ENCODE results near the gene GPHN. TPM values are rescaled to one million over a fixed set of nuclear protein-coding genes. Genes with fewer than 3 reads are reported as not detected.
"Not testable (repeated sequence)": the region's sequence is repeated elsewhere in the genome, so short reads cannot be mapped to it uniquely, and the experiment has no call there.

Gene GPHN
- polyA plus RNA-seq, 4 donors, result 10.0 to 26.2 (median 22.4) TPM

DNA sequence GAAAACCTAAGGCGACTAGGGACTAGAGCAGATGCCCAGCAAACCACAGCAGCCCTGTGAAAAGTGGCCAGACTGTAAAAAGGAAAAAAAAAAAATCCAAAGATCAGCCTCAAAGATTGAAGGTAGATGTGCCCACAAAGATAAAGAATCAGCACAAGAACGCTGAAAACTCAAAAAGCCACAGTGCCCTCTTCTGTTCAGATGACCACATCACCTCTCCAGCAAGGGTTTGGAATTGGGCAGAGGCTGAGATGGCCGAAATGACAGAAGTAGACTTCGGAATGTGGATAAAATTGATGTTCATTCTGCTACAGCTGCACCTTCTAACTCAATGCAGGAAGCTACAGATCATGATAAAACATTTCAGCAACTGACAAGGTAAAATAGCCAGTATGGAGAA, 154.4 kb downstream of the GPHN start:
- H3K27ac ChIP-seq (ENCODE audit: low read depth in 1 of 3, low read length in 2 of 3), result no peak overlapping the region
- H3K9me3 ChIP-seq (ENCODE audit: control insufficient read depth in 2 of 2, insufficient read depth in 1 of 2, low read depth in 1 of 2, low read length in 1 of 2), result peaks cover 0 to 30% of the 10 kb centered on the region in 2 donors
- FAIRE-seq (no peak), DNase-seq (no peak)
- peaks cover 0 to 11% (median 0%) of the 10 kb centered on the region in 3 donors for H3K36me3 ChIP-seq (ENCODE audit: control insufficient read depth in 3 of 3, insufficient read depth in 2 of 3, low read depth in 1 of 3, low read length in 3 of 3)
- no peaks in the 10 kb centered on the region for H3K4me1 ChIP-seq (ENCODE audit: control insufficient read depth in 3 of 3, insufficient read depth in 2 of 3, low read depth in 1 of 3, low read length in 2 of 3)
- no peak overlapping the region for H3K4me3 ChIP-seq (ENCODE audit: low read depth in 1 of 3, low read length in 3 of 3)
- no peaks in the 10 kb centered on the region for H3K27me3 ChIP-seq (ENCODE audit: control insufficient read depth in 3 of 3, insufficient read depth in 3 of 3, low read length in 3 of 3)
- 75 to 82% (median 81%) methylated on average over 4 of the region's 4 CpGs for WGBS, 3 donors

DNA sequence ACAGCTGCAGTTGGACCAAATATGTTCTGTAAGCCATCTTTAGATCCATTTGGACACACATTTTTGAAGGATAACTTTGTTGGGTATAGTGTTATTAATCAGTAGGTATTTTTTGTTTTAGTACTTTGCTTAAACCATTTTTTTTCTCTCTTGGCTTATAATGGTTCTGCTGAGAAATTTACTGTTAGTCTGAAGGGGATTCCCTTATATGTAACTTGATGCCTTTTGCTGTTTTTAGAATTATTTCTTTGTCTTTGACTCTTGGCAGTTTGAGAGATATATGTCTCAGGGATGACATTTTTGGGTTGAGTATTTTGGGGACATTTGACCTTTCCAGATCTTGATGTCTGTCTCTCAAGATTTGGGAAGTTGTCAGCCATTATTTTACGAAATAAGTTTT, 169.8 kb downstream of the GPHN start:
- Histone ChIP-seq H3K4me1 (ENCODE audit: control insufficient read depth in 3 of 3, insufficient read depth in 2 of 3, low read depth in 1 of 3, low read length in 2 of 3) (no peaks in the 10 kb centered on the region), H3K27me3 (ENCODE audit: control insufficient read depth in 3 of 3, insufficient read depth in 3 of 3, low read length in 3 of 3) (no peaks in the 10 kb centered on the region), H3K27ac (ENCODE audit: low read depth in 1 of 3, low read length in 2 of 3) (no peak overlapping the region), H3K36me3 (ENCODE audit: control insufficient read depth in 3 of 3, insufficient read depth in 2 of 3, low read depth in 1 of 3, low read length in 3 of 3) (no peaks in the 10 kb centered on the region), H3K9me3 (ENCODE audit: control insufficient read depth in 2 of 2, insufficient read depth in 1 of 2, low read depth in 1 of 2, low read length in 1 of 2) (peaks cover 0 to 12% of the 10 kb centered on the region in 2 donors), H3K4me3 (ENCODE audit: low read depth in 1 of 3, low read length in 3 of 3) (no peak overlapping the region)
- no peak for DNase-seq
- no peak for FAIRE-seq
- 80 to 93% (median 81%) methylated on average over 1 of the region's 1 CpG for WGBS, 3 donors

DNA sequence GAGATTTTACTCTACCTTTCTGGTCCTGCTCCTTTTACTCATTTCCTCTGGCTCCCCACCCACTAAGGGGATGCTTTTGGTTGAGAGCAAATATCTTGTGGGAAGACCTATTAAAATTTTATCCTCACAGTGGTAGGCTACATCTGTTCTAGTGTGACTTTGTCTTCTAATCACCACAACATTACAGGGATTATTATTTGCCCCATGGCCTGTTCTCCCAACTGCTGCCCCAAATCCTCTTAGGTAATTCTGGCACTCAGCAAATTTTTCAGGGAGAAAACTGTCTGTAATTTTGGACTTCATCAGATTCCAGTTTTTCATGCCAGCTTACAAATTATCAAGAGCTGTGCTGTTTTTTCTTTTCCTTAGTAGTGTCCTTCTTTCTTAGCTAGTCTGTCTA, 172.3 kb downstream of the GPHN start:
- no peaks in the 10 kb centered on the region for H3K27me3 ChIP-seq (ENCODE audit: control insufficient read depth in 3 of 3, insufficient read depth in 3 of 3, low read length in 3 of 3)
- H3K36me3 ChIP-seq (ENCODE audit: control insufficient read depth in 3 of 3, insufficient read depth in 2 of 3, low read depth in 1 of 3, low read length in 3 of 3), result no peaks in the 10 kb centered on the region
- H3K4me1 ChIP-seq (ENCODE audit: control insufficient read depth in 3 of 3, insufficient read depth in 2 of 3, low read depth in 1 of 3, low read length in 2 of 3), result no peaks in the 10 kb centered on the region
- no peak overlapping the region for H3K27ac ChIP-seq (ENCODE audit: low read depth in 1 of 3, low read length in 2 of 3)
- H3K9me3 ChIP-seq (ENCODE audit: control insufficient read depth in 2 of 2, insufficient read depth in 1 of 2, low read depth in 1 of 2, low read length in 1 of 2), result peaks cover 0 to 10% of the 10 kb centered on the region in 2 donors
- DNase-seq (no peak), FAIRE-seq (no peak)
- no peak overlapping the region for H3K4me3 ChIP-seq (ENCODE audit: low read depth in 1 of 3, low read length in 3 of 3)

DNA sequence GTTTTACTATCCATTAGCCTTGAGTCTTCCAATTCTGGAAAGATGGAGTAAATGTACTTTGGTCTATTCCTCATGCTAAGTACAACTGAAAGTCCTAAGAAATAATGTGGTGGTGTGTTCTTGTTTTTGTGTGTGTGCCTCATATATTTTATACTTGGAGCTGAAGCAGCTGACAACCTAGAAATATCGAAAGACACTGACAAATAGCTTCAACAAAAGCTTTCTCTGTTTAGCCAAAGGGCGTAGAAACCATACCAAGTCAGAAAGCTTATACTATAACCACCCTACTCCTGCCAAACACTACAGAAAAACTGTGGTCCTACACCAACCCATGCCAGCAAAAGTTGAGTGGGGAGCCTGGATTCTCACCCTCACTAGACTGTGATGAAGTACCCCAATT, 188.4 kb downstream of the GPHN start:
- DNase-seq (no peak), FAIRE-seq (no peak)
- Histone ChIP-seq H3K4me1 (ENCODE audit: control insufficient read depth in 3 of 3, insufficient read depth in 2 of 3, low read depth in 1 of 3, low read length in 2 of 3) (no peaks in the 10 kb centered on the region), H3K4me3 (ENCODE audit: low read depth in 1 of 3, low read length in 3 of 3) (no peak overlapping the region), H3K36me3 (ENCODE audit: control insufficient read depth in 3 of 3, insufficient read depth in 2 of 3, low read depth in 1 of 3, low read length in 3 of 3) (peaks cover 0 to under 1% (median 0%) of the 10 kb centered on the region in 3 donors), H3K27me3 (ENCODE audit: control insufficient read depth in 3 of 3, insufficient read depth in 3 of 3, low read length in 3 of 3) (no peaks in the 10 kb centered on the region), H3K9me3 (ENCODE audit: control insufficient read depth in 2 of 2, insufficient read depth in 1 of 2, low read depth in 1 of 2, low read length in 1 of 2) (peaks cover 0 to 3% of the 10 kb centered on the region in 2 donors), H3K27ac (ENCODE audit: low read depth in 1 of 3, low read length in 2 of 3) (no peak overlapping the region)
- WGBS, 3 donors, result 87 to 94% (median 94%) methylated on average over 2 of the region's 2 CpGs

DNA sequence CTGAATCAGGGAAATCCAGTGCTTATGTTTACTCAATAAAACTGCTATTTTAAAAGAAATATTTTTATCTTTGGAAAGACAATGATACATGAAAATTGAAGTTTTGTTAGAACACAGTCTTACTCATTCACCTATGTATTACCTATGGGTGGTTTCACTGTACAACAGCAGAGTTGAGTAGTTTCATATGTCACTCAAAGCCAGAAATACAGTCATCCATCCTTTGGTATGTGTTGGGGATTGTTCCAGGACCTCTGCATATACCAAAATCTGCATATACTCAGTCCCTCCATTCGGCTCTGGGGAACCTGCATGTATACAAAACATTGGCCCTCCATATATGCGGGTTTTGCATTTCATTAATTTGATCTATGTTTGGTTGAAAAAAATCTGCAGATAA, 190.6 kb downstream of the GPHN start:
- 90 to 96% (median 91%) methylated on average over 2 of the region's 2 CpGs for WGBS, 3 donors
- DNase-seq (no peak), FAIRE-seq (no peak)
- Histone ChIP-seq H3K27ac (ENCODE audit: low read depth in 1 of 3, low read length in 2 of 3) (no peak overlapping the region), H3K4me1 (ENCODE audit: control insufficient read depth in 3 of 3, insufficient read depth in 2 of 3, low read depth in 1 of 3, low read length in 2 of 3) (no peaks in the 10 kb centered on the region), H3K27me3 (ENCODE audit: control insufficient read depth in 3 of 3, insufficient read depth in 3 of 3, low read length in 3 of 3) (no peaks in the 10 kb centered on the region), H3K4me3 (ENCODE audit: low read depth in 1 of 3, low read length in 3 of 3) (no peak overlapping the region), H3K36me3 (ENCODE audit: control insufficient read depth in 3 of 3, insufficient read depth in 2 of 3, low read depth in 1 of 3, low read length in 3 of 3) (peaks cover 0 to 8% (median 0%) of the 10 kb centered on the region in 3 donors), H3K9me3 (ENCODE audit: control insufficient read depth in 2 of 2, insufficient read depth in 1 of 2, low read depth in 1 of 2, low read length in 1 of 2) (peaks cover 0 to 15% of the 10 kb centered on the region in 2 donors)

DNA sequence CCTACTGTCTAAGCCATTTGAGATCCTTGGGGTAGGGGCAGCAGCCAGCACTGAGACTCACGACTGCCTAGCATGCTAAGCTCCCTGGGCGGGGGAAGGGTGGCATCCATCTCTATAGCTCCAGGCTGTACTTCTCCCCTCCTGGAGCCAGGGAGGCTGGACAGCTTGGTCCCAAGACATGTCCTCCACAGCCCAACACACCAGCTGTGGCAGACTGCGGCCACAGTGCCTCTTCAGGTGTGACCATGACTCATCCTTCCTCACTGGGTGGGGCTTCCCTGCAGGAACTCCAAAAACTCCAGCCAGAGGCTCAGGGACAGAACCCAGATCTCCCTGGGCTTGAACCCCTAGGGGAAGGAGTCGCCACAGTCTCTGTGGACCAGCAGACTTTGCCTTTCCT, 193.9 kb downstream of the GPHN start:
- no peak for DNase-seq
- WGBS, 3 donors, result 93 to 96% (median 94%) methylated on average over 4 of the region's 4 CpGs
- FAIRE-seq, result no peak

DNA sequence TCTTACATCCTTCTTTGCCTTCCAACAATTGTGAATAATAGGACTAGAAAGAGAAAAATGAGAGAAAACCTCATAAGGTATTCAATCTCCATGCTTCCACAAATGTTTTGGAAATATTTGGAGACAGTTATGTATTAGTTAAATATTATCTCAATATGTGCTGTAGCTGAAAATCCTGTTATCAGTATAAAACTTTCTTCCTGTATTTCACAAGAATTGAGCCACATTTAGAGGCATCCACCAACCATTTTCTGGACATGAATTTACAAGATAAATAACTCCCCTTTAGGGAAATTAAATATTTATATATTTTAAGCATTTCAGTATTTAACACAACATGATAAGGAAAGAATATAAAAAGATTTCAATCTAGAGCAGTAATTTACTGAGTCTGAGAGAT, 200.3 kb downstream of the GPHN start:
- no peak for FAIRE-seq
- no peak overlapping the region for H3K4me3 ChIP-seq (ENCODE audit: low read depth in 1 of 3, low read length in 3 of 3)

More for the DNA sequence above, 193.9 kb downstream of the GPHN start:
- Histone ChIP-seq H3K27me3 (ENCODE audit: control insufficient read depth in 3 of 3, insufficient read depth in 3 of 3, low read length in 3 of 3) (no peaks in the 10 kb centered on the region), H3K36me3 (ENCODE audit: control insufficient read depth in 3 of 3, insufficient read depth in 2 of 3, low read depth in 1 of 3, low read length in 3 of 3) (peaks cover 0 to 8% (median 0%) of the 10 kb centered on the region in 3 donors), H3K4me1 (ENCODE audit: control insufficient read depth in 3 of 3, insufficient read depth in 2 of 3, low read depth in 1 of 3, low read length in 2 of 3) (no peaks in the 10 kb centered on the region), H3K4me3 (ENCODE audit: low read depth in 1 of 3, low read length in 3 of 3) (no peak overlapping the region), H3K27ac (ENCODE audit: low read depth in 1 of 3, low read length in 2 of 3) (no peak overlapping the region), H3K9me3 (ENCODE audit: control insufficient read depth in 2 of 2, insufficient read depth in 1 of 2, low read depth in 1 of 2, low read length in 1 of 2) (peaks cover 0 to 13% of the 10 kb centered on the region in 2 donors)

DNA sequence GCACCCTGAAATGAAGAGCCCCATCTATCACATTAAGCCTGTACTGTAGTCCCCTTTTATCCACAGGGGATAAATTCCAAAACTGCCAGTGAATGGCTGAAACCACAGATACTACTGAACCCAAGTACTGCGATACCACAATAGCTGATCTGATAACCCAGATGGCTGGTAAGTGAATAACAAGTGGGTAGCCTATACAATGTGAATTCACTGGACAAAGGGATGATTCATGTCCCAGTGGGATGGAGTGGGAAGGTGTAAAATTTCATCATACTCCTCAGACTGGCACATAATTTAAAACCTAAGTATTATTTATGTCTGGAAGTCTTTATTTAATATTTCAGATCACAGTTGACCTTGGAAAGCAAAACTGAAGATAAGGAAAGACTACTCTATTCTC, 201.3 kb downstream of the GPHN start:
- Histone ChIP-seq H3K27ac (ENCODE audit: low read depth in 1 of 3, low read length in 2 of 3) (no peak overlapping the region), H3K27me3 (ENCODE audit: control insufficient read depth in 3 of 3, insufficient read depth in 3 of 3, low read length in 3 of 3) (no peaks in the 10 kb centered on the region), H3K4me3 (ENCODE audit: low read depth in 1 of 3, low read length in 3 of 3) (no peak overlapping the region), H3K4me1 (ENCODE audit: control insufficient read depth in 3 of 3, insufficient read depth in 2 of 3, low read depth in 1 of 3, low read length in 2 of 3) (no peaks in the 10 kb centered on the region), H3K9me3 (ENCODE audit: control insufficient read depth in 2 of 2, insufficient read depth in 1 of 2, low read depth in 1 of 2, low read length in 1 of 2) (peaks cover 0 to 2% of the 10 kb centered on the region in 2 donors), H3K36me3 (ENCODE audit: control insufficient read depth in 3 of 3, insufficient read depth in 2 of 3, low read depth in 1 of 3, low read length in 3 of 3) (no peaks in the 10 kb centered on the region)
- no peak for DNase-seq
- no peak for FAIRE-seq
- 58 to 73% (median 63%) methylated on average over 1 of the region's 1 CpG for WGBS, 3 donors

More for the DNA sequence above, 200.3 kb downstream of the GPHN start:
- Histone ChIP-seq H3K27me3 (ENCODE audit: control insufficient read depth in 3 of 3, insufficient read depth in 3 of 3, low read length in 3 of 3) (no peaks in the 10 kb centered on the region), H3K36me3 (ENCODE audit: control insufficient read depth in 3 of 3, insufficient read depth in 2 of 3, low read depth in 1 of 3, low read length in 3 of 3) (no peaks in the 10 kb centered on the region), H3K27ac (ENCODE audit: low read depth in 1 of 3, low read length in 2 of 3) (no peak overlapping the region), H3K4me1 (ENCODE audit: control insufficient read depth in 3 of 3, insufficient read depth in 2 of 3, low read depth in 1 of 3, low read length in 2 of 3) (no peaks in the 10 kb centered on the region), H3K9me3 (ENCODE audit: control insufficient read depth in 2 of 2, insufficient read depth in 1 of 2, low read depth in 1 of 2, low read length in 1 of 2) (no peaks in the 10 kb centered on the region)
- no peak for DNase-seq

DNA sequence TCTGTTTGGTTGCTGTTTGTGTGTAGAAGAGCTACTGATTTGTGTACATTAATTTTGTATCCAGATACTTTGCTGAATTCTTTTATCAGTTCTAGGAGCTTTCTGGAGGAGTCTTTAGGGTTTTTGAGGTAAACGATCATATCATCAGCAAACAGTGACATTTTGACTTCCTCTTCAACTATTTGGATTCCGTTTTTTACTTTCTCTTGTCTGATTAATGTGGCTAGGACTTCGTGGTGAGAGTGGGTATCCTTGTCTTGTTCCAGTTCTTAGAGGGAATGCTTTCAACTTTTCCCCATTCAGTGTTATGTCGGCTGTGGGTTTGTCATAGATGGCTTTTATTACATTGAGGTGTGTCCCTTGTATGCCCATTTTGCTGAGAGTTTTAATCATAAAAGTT, 206.3 kb downstream of the GPHN start:
- not testable (repeated sequence) for H3K36me3 ChIP-seq (ENCODE audit: control insufficient read depth in 3 of 3, insufficient read depth in 2 of 3, low read depth in 1 of 3, low read length in 3 of 3); H3K9me3 ChIP-seq (ENCODE audit: control insufficient read depth in 2 of 2, insufficient read depth in 1 of 2, low read depth in 1 of 2, low read length in 1 of 2); H3K4me1 ChIP-seq (ENCODE audit: control insufficient read depth in 3 of 3, insufficient read depth in 2 of 3, low read depth in 1 of 3, low read length in 2 of 3); H3K27me3 ChIP-seq (ENCODE audit: control insufficient read depth in 3 of 3, insufficient read depth in 3 of 3, low read length in 3 of 3); FAIRE-seq; H3K4me3 ChIP-seq (ENCODE audit: low read depth in 1 of 3, low read length in 3 of 3); H3K27ac ChIP-seq (ENCODE audit: low read depth in 1 of 3, low read length in 2 of 3); DNase-seq
- 67 to 83% (median 71%) methylated on average over 4 of the region's 4 CpGs for WGBS, 3 donors
